Effector memory CD4-positive, alpha-beta T cell (primary cell): ENCODE data around the gene ZNF547.

Experiments used
- DNase-seq, 3 donors: peaks; one replicate each; pipeline ENCODE4 v3.0.0-alpha.2; 2020
- H3K27ac ChIP-seq: 2 replicates; pipeline ENCODE4 v1.7.0; 2013; ENCODE audit warnings: mild to moderate bottlenecking, low read length, moderate library complexity; ENCODE audit not compliant: insufficient read depth, poor library complexity, severe bottlenecking
- H3K27me3 ChIP-seq: replicated peaks from 2 replicates; pipeline ENCODE4 v1.7.0; 2013; ENCODE audit warnings: mild to moderate bottlenecking, low read length; ENCODE audit not compliant: insufficient read depth, control insufficient read depth, poor library complexity, severe bottlenecking
- H3K36me3 ChIP-seq: 2 replicates; pipeline ENCODE4 v1.7.0; 2013; ENCODE audit warnings: mild to moderate bottlenecking, low read length, moderate library complexity; ENCODE audit not compliant: control insufficient read depth, insufficient read depth
- H3K4me1 ChIP-seq: 2 replicates; pipeline ENCODE4 v1.7.0; 2013; ENCODE audit warnings: low read length, mild to moderate bottlenecking; ENCODE audit not compliant: control insufficient read depth, insufficient read depth, poor library complexity, severe bottlenecking
- H3K4me3 ChIP-seq: 2 replicates; pipeline ENCODE4 v1.7.0; 2013; ENCODE audit warnings: low read length, low read depth, mild to moderate bottlenecking; ENCODE audit not compliant: insufficient read depth, poor library complexity, severe bottlenecking
- H3K9me3 ChIP-seq: 2 replicates; pipeline ENCODE4 v1.7.0; 2013; ENCODE audit warnings: mild to moderate bottlenecking, low read length, moderate library complexity; ENCODE audit not compliant: control insufficient read depth

The ZNF547 gene

GRCh38 chr19:57338877-57339276 lies 24.5 kb upstream of the ZNF547 start:
- no peaks in the 10 kb centered on the region for H3K27me3 ChIP-seq
- H3K36me3 ChIP-seq, result no peaks in the 10 kb centered on the region
- no peaks in the 10 kb centered on the region for H3K9me3 ChIP-seq
- no peaks in the 10 kb centered on the region for H3K4me1 ChIP-seq
- DNase-seq, result no peak
- no peak overlapping the region for H3K27ac ChIP-seq
- H3K4me3 ChIP-seq, result no peak overlapping the region

- no peaks in the 10 kb centered on the region for H3K4me1 ChIP-seq
- DNase-seq, result no peak
- no peak overlapping the region for H3K27ac ChIP-seq
- H3K4me3 ChIP-seq, result no peak overlapping the region
- no peaks in the 10 kb centered on the region for H3K9me3 ChIP-seq
- no peaks in the 10 kb centered on the region for H3K27me3 ChIP-seq
- H3K36me3 ChIP-seq, result no peaks in the 10 kb centered on the region
Observed at GRCh38 chr19:57342582-57342981, 20.8 kb upstream of the ZNF547 start.

GRCh38 chr19:57348136-57348535 lies 15.2 kb upstream of the ZNF547 start:
- Histone ChIP-seq H3K9me3 (no peaks in the 10 kb centered on the region), H3K4me3 (no peak overlapping the region), H3K27ac (no peak overlapping the region), H3K27me3 (no peaks in the 10 kb centered on the region), H3K36me3 (no peaks in the 10 kb centered on the region), H3K4me1 (peaks cover 10% of the 10 kb centered on the region)
- no peak for DNase-seq

GRCh38 chr19:57350877-57351805 lies 12.2 kb upstream of the ZNF547 start, which contains the start of gene ZNF304:
Gene ZNF304 (plus strand): TSS chr19:57351271. CDS start chr19:57351665, 394 bp downstream.
- peaks cover 10% of the 10 kb centered on the region for H3K4me1 ChIP-seq

GRCh38 chr19:57351867-57352266 lies 11.5 kb upstream of the ZNF547 start:
- H3K4me3 ChIP-seq, result peak overlapping the region; percentile 81
- H3K9me3 ChIP-seq, result peaks cover 8% of the 10 kb centered on the region
- H3K36me3 ChIP-seq, result peaks cover 36% of the 10 kb centered on the region
- DNase-seq, result no peak
- peaks cover 10% of the 10 kb centered on the region for H3K4me1 ChIP-seq
- H3K27me3 ChIP-seq, result no peaks in the 10 kb centered on the region
- H3K27ac ChIP-seq, result no peak overlapping the region

More at GRCh38 chr19:57350877-57351805, 12.2 kb upstream of the ZNF547 start, which contains the start of gene ZNF304:
- H3K27ac ChIP-seq, result peak within 1 kb of the TSS; percentile 57
- H3K9me3 ChIP-seq, result peaks cover 5% of the 10 kb centered on the region
- peak; percentile 57 to 78 (median 70) for DNase-seq
- no peaks in the 10 kb centered on the region for H3K27me3 ChIP-seq
- peaks cover 29% of the 10 kb centered on the region for H3K36me3 ChIP-seq
- peak within 1 kb of the TSS; percentile 81 for H3K4me3 ChIP-seq

- no peak for DNase-seq
- Histone ChIP-seq H3K36me3 (peaks cover 40% of the 10 kb centered on the region), H3K27me3 (no peaks in the 10 kb centered on the region), H3K9me3 (peaks cover 18% of the 10 kb centered on the region), H3K27ac (no peak overlapping the region), H3K4me1 (peaks cover 10% of the 10 kb centered on the region), H3K4me3 (no peak overlapping the region)
Observed at GRCh38 chr19:57355916-57356315, 7.4 kb upstream of the ZNF547 start.

- DNase-seq, result no peak
- H3K9me3 ChIP-seq, result peaks cover 18% of the 10 kb centered on the region
- H3K4me1 ChIP-seq, result peaks cover under 1% of the 10 kb centered on the region
- no peak overlapping the region for H3K27ac ChIP-seq
- H3K36me3 ChIP-seq, result peaks cover 40% of the 10 kb centered on the region
- H3K4me3 ChIP-seq, result no peak overlapping the region
- no peaks in the 10 kb centered on the region for H3K27me3 ChIP-seq
Observed at GRCh38 chr19:57357406-57357805, 5.9 kb upstream of the ZNF547 start.

GRCh38 chr19:57359300-57359699 lies 4.1 kb upstream of the ZNF547 start:
- Histone ChIP-seq H3K4me1 (peaks cover 5% of the 10 kb centered on the region), H3K36me3 (peaks cover 29% of the 10 kb centered on the region), H3K4me3 (no peak overlapping the region), H3K9me3 (peaks cover 18% of the 10 kb centered on the region), H3K27me3 (no peaks in the 10 kb centered on the region), H3K27ac (no peak overlapping the region)
- DNase-seq, result no peak

GRCh38 chr19:57362419-57362818 lies 932 bp upstream of the ZNF547 start:
- Histone ChIP-seq H3K4me1 (peaks cover 5% of the 10 kb centered on the region), H3K27me3 (no peaks in the 10 kb centered on the region), H3K27ac (peak overlapping the region; percentile 80), H3K36me3 (no peaks in the 10 kb centered on the region), H3K4me3 (no peak overlapping the region), H3K9me3 (peaks cover 6% of the 10 kb centered on the region)
- DNase-seq, result no peak

GRCh38 chr19:57363688-57364181 lies 384 bp downstream of the ZNF547 start:
- Histone ChIP-seq H3K36me3 (no peaks in the 10 kb centered on the region), H3K4me1 (peaks cover 5% of the 10 kb centered on the region), H3K9me3 (no peaks in the 10 kb centered on the region), H3K4me3 (peak overlapping the region; percentile 66), H3K27me3 (no peaks in the 10 kb centered on the region), H3K27ac (peak overlapping the region; percentile 80)
- no peak for DNase-seq
